AG09309 (cell line): Measurements from ENCODE around the gene MRPL36.
A peak's percentile ranks its signal among the peaks of the same experiment; 100 is the strongest.

Source experiments
- DNase-seq: peaks from one replicate; pipeline ENCODE4 v3.0.0-alpha.2; 2010; ENCODE audit warnings: low read depth
- H3K4me3 ChIP-seq: 2 replicates; pipeline ENCODE4 v1.5.1; 2011; ENCODE audit warnings: mild to moderate bottlenecking, low read depth, low read length, moderate library complexity; ENCODE audit not compliant: control insufficient read depth
- CTCF ChIP-seq: IDR thresholded peaks from 2 replicates; pipeline ENCODE4 v1.5.1; 2011; ENCODE audit warnings: mild to moderate bottlenecking, low read depth, low read length, inconsistent platforms; ENCODE audit not compliant: insufficient read depth, control insufficient read depth; ENCODE audit errors: missing control alignments

MRPL36 gene

GRCh38 chr5:1805736-1806135 is 6.1 kb upstream of the MRPL36 start:
- no peak for DNase-seq
- no peak for TF ChIP-seq CTCF
- no peak overlapping the region for H3K4me3 ChIP-seq

- H3K4me3 ChIP-seq = no peak overlapping the region
- DNase-seq = no peak
- no peak for TF ChIP-seq CTCF
Measured at GRCh38 chr5:1805326-1805725, 5.7 kb upstream of the MRPL36 start.

GRCh38 chr5:1804001-1804690 is 4.5 kb upstream of the MRPL36 start:
- TF ChIP-seq CTCF = no peak
- DNase-seq = no peak
- H3K4me3 ChIP-seq = no peak overlapping the region

- no peak for TF ChIP-seq CTCF
- DNase-seq = no peak
Measured at GRCh38 chr5:1803192-1803591, 3.6 kb upstream of the MRPL36 start.

GRCh38 chr5:1801967-1802295 is 2.3 kb upstream of the MRPL36 start:
- no peak for DNase-seq
- H3K4me3 ChIP-seq = peak overlapping the region; percentile 77
- no peak for TF ChIP-seq CTCF

More at GRCh38 chr5:1803192-1803591, 3.6 kb upstream of the MRPL36 start:
- H3K4me3 ChIP-seq = no peak overlapping the region

- H3K4me3 ChIP-seq = peak within 1 kb of the TSS; percentile 77
- no peak for TF ChIP-seq CTCF
- no peak for DNase-seq
Measured at GRCh38 chr5:1801222-1801966, 1.8 kb upstream of the MRPL36 start, which contains the start of gene NDUFS6. TSS of gene NDUFS6 (plus strand) at chr5:1801407. CDS start at chr5:1801418, 11 bp downstream.
